ENCODE measurements around the gene TMCC3.

GRCh38 chr12:94670898-94671297 is 20.5 kb upstream of the TMCC3 start:
- TF ChIP-seq CTCF (IDR thresholded peaks at IDR 0.05) = no peak
- no peak for TF ChIP-seq POLR2A (IDR thresholded peaks at IDR 0.05)

Data from tibial nerve (tissue), 3 donors.